HepG2 (cell line): ENCODE results near the gene FAM118A. TPM values are rescaled to one million over a fixed set of nuclear protein-coding genes. Genes with fewer than 3 reads are reported as not detected.
A peak's percentile ranks its signal among the peaks of the same experiment; 100 is the strongest.

Source experiments
- ATAC-seq: fragments of 200-7000 bp; cut with Tn5 transposase; 3 replicates; pipeline ENCODE4 v1.9.1; 2020; ENCODE audit warnings: mild to moderate bottlenecking, moderate library complexity
- BruUV-seq: library from RNA; stranded (reverse); fragments of 400-500 nt; replicated peaks from 2 replicates; lab custom pipeline; 2021; lab: Mats Ljungman, UMichigan
- CTCF ChIA-PET: fragments of 300-600 bp; formaldehyde crosslinking; extraction: SDS; loops from one replicate; lab custom pipeline; 2021; ENCODE audit warnings: low total read pairs, inconsistent platforms, low intra/inter-chr PET ratio; lab: Yijun Ruan, JAX
- POLR2A ChIA-PET: fragments of 350-600 bp; sonication (Branson Sonifier 250); formaldehyde crosslinking; loops from one replicate; lab custom pipeline; 2020; ENCODE audit warnings: antibody characterized with exemption, inconsistent platforms; lab: Yijun Ruan, JAX
- DNase-seq: peaks from one replicate; pipeline ENCODE4 v3.0.0-alpha.2; 2015; ENCODE audit warnings: low spot score
- FAIRE-seq: peaks from 3 replicates; lab custom pipeline; 2011; peaks lifted over from hg19 to GRCh38; lab: Jason Lieb, UNC
- H2AFZ ChIP-seq: one replicate; pipeline ENCODE4 v1.6.1; 2011; ENCODE audit warnings: low read length, inconsistent platforms
- H3K27ac ChIP-seq: fragments of 300-600 bp; 3 replicates; pipeline ENCODE4 v1.8.0; 2011; ENCODE audit warnings: mixed run types, mild to moderate bottlenecking, mixed read lengths, low read length, inconsistent platforms; ENCODE audit not compliant: insufficient read depth; ENCODE audit errors: extremely low read length
- H3K27me3 ChIP-seq, 2 experiments: fragments of 200-600 bp in 1 of 2; 2 replicates in 1 of 2; 3 replicates in 1 of 2; pipeline versions ENCODE4 v1.6.0 to v1.8.0; 2011; ENCODE audit warnings: low read length in 2 of 2, mild to moderate bottlenecking in 2 of 2, moderate library complexity in 2 of 2, inconsistent platforms in 1 of 2; ENCODE audit not compliant: insufficient read depth in 2 of 2, control insufficient read depth in 1 of 2
- H3K36me3 ChIP-seq, 2 experiments: fragments of 200-600 bp in 1 of 2; replicated peaks in 1 of 2; 2 replicates in 1 of 2; 3 replicates in 1 of 2; pipeline versions ENCODE4 v1.5.1 to v1.8.0; 2011; ENCODE audit warnings: low read length in 2 of 2, inconsistent platforms in 1 of 2; ENCODE audit not compliant: insufficient read depth in 2 of 2, control insufficient read depth in 1 of 2
- H3K4me1 ChIP-seq: 2 replicates; pipeline ENCODE4 v1.5.1; 2012; ENCODE audit warnings: low read length, inconsistent platforms; ENCODE audit not compliant: insufficient read depth
- H3K4me2 ChIP-seq: 2 replicates; pipeline ENCODE4 v1.6.0; 2011; ENCODE audit warnings: low read depth, low read length, inconsistent platforms
- H3K4me3 ChIP-seq, 3 experiments: fragments of 200-600 bp in 1 of 3; sonication (generic), shearing (Covaris generic) in 1 of 3; replicated peaks in 1 of 3; 2 replicates each; pipeline ENCODE4 v1.5.1; 2011 to 2016; ENCODE audit warnings: low read length in 3 of 3, inconsistent platforms in 2 of 3, low read depth in 2 of 3, mild to moderate bottlenecking in 2 of 3, control low read depth in 1 of 3, mixed read lengths in 1 of 3; ENCODE audit not compliant: insufficient read depth in 1 of 3
- H3K79me2 ChIP-seq: one replicate; pipeline ENCODE4 v1.6.1; 2011; ENCODE audit warnings: low read length, inconsistent platforms; ENCODE audit not compliant: insufficient read depth
- H3K9ac ChIP-seq: 2 replicates; pipeline ENCODE4 v1.6.0; 2011; ENCODE audit warnings: mild to moderate bottlenecking, low read depth, low read length, inconsistent platforms; ENCODE audit not compliant: insufficient read depth
- H3K9me3 ChIP-seq: 2 replicates; pipeline ENCODE4 v1.5.1; 2012; ENCODE audit warnings: mild to moderate bottlenecking, low read length
- H4K20me1 ChIP-seq: 2 replicates; pipeline ENCODE4 v1.6.0; 2011; ENCODE audit warnings: inconsistent platforms, mild to moderate bottlenecking, low read length, moderate library complexity; ENCODE audit not compliant: insufficient read depth
- CEBPB ChIP-seq: IDR thresholded peaks from 2 replicates; pipeline ENCODE4 v1.6.1; 2011; ENCODE audit warnings: low read depth, low read length, improper control_type of control experiment, borderline replicate concordance
- CEBPG ChIP-seq: IDR thresholded peaks from 2 replicates; pipeline ENCODE4 v1.6.1; 2016
- FOXK1 ChIP-seq: sonication (generic); formaldehyde crosslinking; IDR thresholded peaks from 2 replicates; pipeline ENCODE4 v1.4.0; 2020; ENCODE audit warnings: low read depth, missing genetic modification reagents, borderline replicate concordance
- THYN1 ChIP-seq: sonication (generic); formaldehyde crosslinking; IDR thresholded peaks from 2 replicates; pipeline ENCODE4 v1.8.1; 2023; ENCODE audit warnings: low read depth, mild to moderate bottlenecking, moderate library complexity, missing genetic modification reagents, borderline replicate concordance
- YY1 ChIP-seq: IDR thresholded peaks from 2 replicates; pipeline ENCODE4 v1.6.1; 2011; ENCODE audit warnings: low read length, low read depth, moderate library complexity, mild to moderate bottlenecking; ENCODE audit not compliant: insufficient read depth, insufficient replicate concordance
- ZNF136 ChIP-seq: sonication (generic); formaldehyde crosslinking; IDR thresholded peaks from 2 replicates; pipeline ENCODE4 v1.8.1; 2022; ENCODE audit warnings: low read depth, mild to moderate bottlenecking, moderate library complexity, missing genetic modification reagents
- ZNF549 ChIP-seq: sonication (generic); formaldehyde crosslinking; IDR thresholded peaks from 2 replicates; pipeline ENCODE4 v1.5.0; 2020; ENCODE audit warnings: missing genetic modification reagents
- ZNF562 ChIP-seq: sonication (generic); formaldehyde crosslinking; IDR thresholded peaks from 2 replicates; pipeline ENCODE4 v1.8.0; 2022; ENCODE audit warnings: missing genetic modification reagents, borderline replicate concordance
- WGBS: methylation state at CpG from one replicate; pipeline ENCODE4 v1.1.6; 2017; ENCODE audit warnings: low lambda C conversion rate; 5-methylcytosine and 5-hydroxymethylcytosine counted together
- in situ Hi-C: cut with HindIII; loops from 2 replicates; pipeline ENCODE4 v1.10.0; 2017; ENCODE audit warnings: low pct_unique_long_range_greater_than_20kb; ENCODE audit not compliant: extremely low pct_ligation_motif_present
- intact Hi-C: fragments of 100-400 bp; cut with micrococcal nuclease; formaldehyde crosslinking; loops from one replicate; pipeline ENCODE4 v1.10.0; 2022; ENCODE audit not compliant: unreplicated experiment
- polyA plus RNA-seq, 8 experiments: library from polyadenylated mRNA; depleted of rRNA in 3 of 8; stranded (reverse) in 7 of 8; unstranded in 1 of 8; fragments of >200 nt; fragmentation: Illumina TruSeq in 4 of 8; extraction: Trizol in 4 of 8; gene quantifications; 2 replicates each; pipeline versions ENCODE4 v1.2.1 to v1.2.3, GENCODE V29; 2011 to 2016; ENCODE audit warnings: low read depth in 4 of 8, missing spikeins in 1 of 8, mixed read lengths in 1 of 8; ENCODE audit not compliant: insufficient read depth in 1 of 8
- total RNA-seq, 5 experiments: library from RNA; depleted of rRNA; stranded (reverse); fragments of >200 nt; fragmentation: Illumina TruSeq; extraction: Trizol; gene quantifications; 2 replicates each; pipeline ENCODE4 v1.2.3, GENCODE V29; 2016; ENCODE audit warnings: low read depth in 1 of 5

The FAM118A gene
- total and polyA plus RNA-seq, 2 of the 13 experiments (the other 11 are each of a cell fraction or from before 2014, with no cell fraction given), result 36.7 to 48.2 TPM

DNA sequence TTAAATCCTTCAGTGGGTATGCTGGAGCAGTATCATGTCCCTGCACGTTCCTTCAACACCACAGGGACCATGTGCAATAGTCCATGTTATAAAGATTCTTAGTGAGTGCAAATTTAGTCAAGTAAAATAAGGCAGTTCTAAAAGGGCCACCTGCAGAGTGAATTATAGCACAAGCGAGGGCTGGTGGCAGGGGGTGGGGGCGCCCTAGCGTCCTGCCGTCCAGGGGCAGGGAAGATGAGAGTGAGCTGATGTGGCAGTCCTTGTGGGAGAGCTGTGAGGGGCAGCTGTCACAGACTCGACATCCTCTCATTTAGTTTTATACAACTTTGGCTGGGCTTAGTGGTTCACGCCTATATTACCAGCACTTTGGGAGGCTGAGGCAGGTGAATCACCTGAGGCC, 29.1 kb downstream of the FAM118A start:
- Histone ChIP-seq H3K79me2 (no peaks in the 10 kb centered on the region), H3K36me3 (peaks cover 11 to 71% of the 10 kb centered on the region in 2 experiments), H3K4me2 (no peak overlapping the region), H3K4me3 (no peak overlapping the region), H3K4me1 (0 out of 2 replicates have a peak, but pooled peaks cover 6% of the 10 kb centered on the region), H2AFZ (no peak overlapping the region), H3K27me3 (no peaks in the 10 kb centered on the region), H3K9ac (no peak overlapping the region), H3K9me3 (no peaks in the 10 kb centered on the region), H3K27ac (no peak overlapping the region), H4K20me1 (no peaks in the 10 kb centered on the region)
- ChIA-PET POLR2A (no interaction called here), CTCF (no interaction called here)
- intact Hi-C loops (no loop called here), in situ Hi-C loops (no loop called here)
- no TSS peak for BruUV-seq
- ATAC-seq (no peak), FAIRE-seq (no peak), DNase-seq (no peak)
- WGBS, result 94% methylated on average over 7 of the region's 7 CpGs
- TF ChIP-seq FOXK1 (CRISPR knock-in tag) (no peak), THYN1 (CRISPR knock-in tag) (no peak), ZNF549 (CRISPR knock-in tag) (no peak), YY1 (no peak), ZNF136 (no peak)

DNA sequence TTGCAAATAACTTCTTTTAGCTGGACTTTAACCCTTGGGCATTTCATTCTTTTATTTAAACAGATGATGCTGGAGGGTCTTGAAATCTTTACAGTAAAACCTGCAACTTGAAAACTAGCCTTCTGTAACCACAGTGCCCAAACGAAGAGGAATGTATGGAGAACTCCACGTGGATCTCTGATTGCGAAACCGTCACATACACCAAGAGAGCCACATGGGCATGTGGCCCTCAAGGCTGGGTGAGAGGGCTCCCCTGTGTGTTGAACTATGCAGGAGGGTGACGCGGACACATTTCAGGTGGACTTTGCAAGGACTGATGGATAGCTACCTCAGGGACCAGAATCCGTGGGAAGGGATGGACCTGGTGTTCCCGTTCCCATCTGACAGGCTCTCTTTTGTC, 30.6 kb downstream of the FAM118A start:
- H3K27me3 ChIP-seq, result no peaks in the 10 kb centered on the region
- POLR2A ChIA-PET, result no interaction called here
- peaks cover 7 to 56% of the 10 kb centered on the region in 2 experiments for H3K36me3 ChIP-seq
- H4K20me1 ChIP-seq, result no peaks in the 10 kb centered on the region
- in situ Hi-C loops (no loop called here), intact Hi-C loops (no loop called here)
- ATAC-seq, result no peak
- H3K4me2 ChIP-seq, result no peak overlapping the region
- CTCF ChIA-PET, result no interaction called here
- no TSS peak for BruUV-seq
- no peak overlapping the region for H3K27ac ChIP-seq
- H2AFZ ChIP-seq, result no peak overlapping the region
- no peaks in the 10 kb centered on the region for H3K9me3 ChIP-seq
- no peak for TF ChIP-seq ZNF562 (CRISPR knock-in tag)
- peak; percentile 71 for TF ChIP-seq CEBPG
- TF ChIP-seq CEBPB, result peak; percentile 85
- no peaks in the 10 kb centered on the region for H3K79me2 ChIP-seq
- no peak overlapping the region for H3K9ac ChIP-seq
- H3K4me3 ChIP-seq, result no peak overlapping the region
- 0 out of 2 replicates have a peak, but pooled peaks cover 6% of the 10 kb centered on the region for H3K4me1 ChIP-seq
- no peak for DNase-seq
- WGBS, result 74% methylated on average over 8 of the region's 8 CpGs
- FAIRE-seq, result no peak
